ENCODE data around the gene YES1. TPM values are rescaled to one million over a fixed set of nuclear protein-coding genes. Genes with fewer than 3 reads are reported as not detected.
"Not testable (repeated sequence)": the region's sequence is repeated elsewhere in the genome, so short reads cannot be mapped to it uniquely, and the experiment has no call there.

The YES1 gene
- total RNA-seq, 4 donors from 2014 or later = 49.4 to 128 (median 96.0) TPM

DNA sequence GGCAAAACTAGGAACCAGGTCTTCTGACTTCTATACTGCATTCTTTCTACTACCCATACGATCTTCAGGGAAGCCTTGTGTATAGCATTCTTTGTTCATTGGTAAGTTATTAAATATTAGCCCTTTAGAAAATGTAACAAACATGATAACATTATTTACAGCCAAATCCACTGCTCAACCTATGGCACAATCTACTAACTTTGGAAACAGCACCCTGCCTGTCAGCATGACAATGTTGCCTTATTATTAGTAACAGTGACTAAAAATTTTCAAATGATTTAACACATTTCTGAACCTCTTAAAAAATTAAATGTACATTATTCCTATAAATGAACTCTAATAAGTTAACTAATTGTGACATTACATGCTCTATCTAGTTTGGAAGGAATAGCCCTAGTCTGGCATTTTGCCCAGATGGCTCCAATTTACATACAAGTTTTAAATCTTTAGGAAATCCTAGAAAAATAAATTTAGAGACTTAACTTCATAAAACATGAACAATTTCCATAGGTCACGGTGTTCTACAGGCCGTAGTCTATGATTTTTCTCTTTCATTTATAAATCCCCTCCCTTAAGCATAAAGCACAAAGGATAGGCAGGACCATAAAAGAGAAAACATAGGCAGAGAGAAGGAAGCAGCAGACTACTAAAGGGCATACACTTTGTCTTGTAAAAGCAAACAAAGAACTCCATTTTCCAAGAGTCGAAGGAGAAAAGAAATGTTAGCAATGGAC lies 33.7 kb downstream of the YES1 start:
- intact Hi-C loops (cut with DNase I; ENCODE audit: low total_unique reads) = no loop called here
- peaks cover 0 to 41% (median 17%) of the 10 kb centered on the region in 4 donors for H3K4me1 ChIP-seq
- WGBS, 2 donors (ENCODE audit: low coverage in 1 of 2) = 35 to 46% methylated on average over 4 of the region's 4 CpGs
- DNase-seq = no peak
- H3K9me3 ChIP-seq = no peaks in the 10 kb centered on the region
- H3K36me3 ChIP-seq = no peaks in the 10 kb centered on the region
- no peaks in the 10 kb centered on the region for H3K27me3 ChIP-seq
- no peak for TF ChIP-seq POLR2AphosphoS5 (IDR thresholded peaks at IDR 0.05)
- TF ChIP-seq, protein P1, sequence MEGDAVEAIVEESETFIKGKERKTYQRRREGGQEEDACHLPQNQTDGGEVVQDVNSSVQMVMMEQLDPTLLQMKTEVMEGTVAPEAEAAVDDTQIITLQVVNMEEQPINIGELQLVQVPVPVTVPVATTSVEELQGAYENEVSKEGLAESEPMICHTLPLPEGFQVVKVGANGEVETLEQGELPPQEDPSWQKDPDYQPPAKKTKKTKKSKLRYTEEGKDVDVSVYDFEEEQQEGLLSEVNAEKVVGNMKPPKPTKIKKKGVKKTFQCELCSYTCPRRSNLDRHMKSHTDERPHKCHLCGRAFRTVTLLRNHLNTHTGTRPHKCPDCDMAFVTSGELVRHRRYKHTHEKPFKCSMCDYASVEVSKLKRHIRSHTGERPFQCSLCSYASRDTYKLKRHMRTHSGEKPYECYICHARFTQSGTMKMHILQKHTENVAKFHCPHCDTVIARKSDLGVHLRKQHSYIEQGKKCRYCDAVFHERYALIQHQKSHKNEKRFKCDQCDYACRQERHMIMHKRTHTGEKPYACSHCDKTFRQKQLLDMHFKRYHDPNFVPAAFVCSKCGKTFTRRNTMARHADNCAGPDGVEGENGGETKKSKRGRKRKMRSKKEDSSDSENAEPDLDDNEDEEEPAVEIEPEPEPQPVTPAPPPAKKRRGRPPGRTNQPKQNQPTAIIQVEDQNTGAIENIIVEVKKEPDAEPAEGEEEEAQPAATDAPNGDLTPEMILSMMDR (IDR thresholded peaks at IDR 0.05) = no peak
- in situ Hi-C loops (cut with MboI; ENCODE audit: low pct_ligation_motif_present in 1 of 4, low pct_unique_long_range_greater_than_20kb in 1 of 4, low sequenced_read_pairs in 3 of 4) = no loop called here
- peak overlapping the region; percentile 23 to 74 (median 43) for H3K27ac ChIP-seq
- H3K4me3 ChIP-seq = peak overlapping the region in 1 of 4 donors; percentile 16

DNA sequence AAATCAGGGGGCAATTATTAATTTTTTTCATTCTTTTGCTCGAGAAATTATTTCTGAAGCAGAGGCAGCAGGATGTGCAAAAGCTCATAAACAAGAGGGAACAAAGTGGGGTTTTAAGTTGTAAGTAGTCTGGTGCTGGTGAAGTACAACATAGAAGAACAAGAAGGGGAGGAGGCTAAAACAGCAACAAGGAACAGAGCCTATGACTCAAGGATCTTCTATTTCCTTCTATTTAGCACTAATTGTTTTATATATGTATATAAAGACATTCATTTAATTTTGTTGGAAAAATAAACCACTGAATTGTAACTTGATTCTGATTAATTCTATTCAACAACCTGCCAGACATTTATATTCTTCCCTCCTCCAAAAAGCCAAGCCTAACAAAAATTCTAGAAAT lies 35.0 kb downstream of the YES1 start:
- Histone ChIP-seq H3K4me3 (no peak overlapping the region), H3K27me3 (no peaks in the 10 kb centered on the region), H3K27ac (no peak overlapping the region), H3K36me3 (no peaks in the 10 kb centered on the region), H3K4me1 (peaks cover 0 to 39% (median 17%) of the 10 kb centered on the region in 4 donors), H3K9me3 (no peaks in the 10 kb centered on the region)
- WGBS, 2 donors (ENCODE audit: low coverage in 1 of 2) = 59 to 86% methylated on average over 1 of the region's 1 CpG
- TF ChIP-seq POLR2A (IDR thresholded peaks at IDR 0.05) (no peak), EP300 (IDR thresholded peaks at IDR 0.05; ENCODE audit: low read depth) (no peak), POLR2AphosphoS5 (IDR thresholded peaks at IDR 0.05) (no peak)
- TF ChIP-seq, protein P1 (IDR thresholded peaks at IDR 0.05) = no peak
- intact Hi-C loops (cut with DNase I; ENCODE audit: low total_unique reads) = no loop called here
- no peak for DNase-seq
- in situ Hi-C loops (cut with MboI; ENCODE audit: low pct_ligation_motif_present in 1 of 4, low pct_unique_long_range_greater_than_20kb in 1 of 4, low sequenced_read_pairs in 3 of 4) = no loop called here

DNA sequence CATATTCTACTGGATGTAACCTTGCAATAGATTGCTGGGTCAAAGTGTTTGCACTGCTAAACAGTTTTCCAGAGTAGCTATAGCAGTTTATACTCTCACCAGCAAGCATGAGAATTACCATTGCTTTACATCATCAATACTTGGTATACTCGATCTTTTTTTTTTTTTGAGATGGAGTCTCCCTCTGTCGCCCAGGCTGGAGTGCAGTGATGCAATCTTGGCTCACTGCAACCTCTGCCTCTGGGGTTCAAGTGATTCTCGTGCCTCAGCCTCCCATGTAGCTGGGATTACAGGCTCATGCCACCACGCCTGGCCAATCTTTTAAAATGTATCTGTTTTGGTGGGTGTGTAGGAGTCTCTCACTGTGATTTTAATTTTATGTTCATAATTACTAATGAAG lies 36.0 kb downstream of the YES1 start:
- WGBS, 2 donors (ENCODE audit: low coverage in 1 of 2) = 77 to 94% methylated on average over 4 of the region's 4 CpGs
- H3K27me3 ChIP-seq; H3K36me3 ChIP-seq; H3K4me3 ChIP-seq; H3K9me3 ChIP-seq; DNase-seq; in situ Hi-C loops (cut with MboI; ENCODE audit: low pct_ligation_motif_present in 1 of 4, low pct_unique_long_range_greater_than_20kb in 1 of 4, low sequenced_read_pairs in 3 of 4); H3K27ac ChIP-seq; intact Hi-C loops (cut with DNase I; ENCODE audit: low total_unique reads): not testable (repeated sequence)
- peaks cover 0 to 34% (median 17%) of the 10 kb centered on the region in 4 donors for H3K4me1 ChIP-seq

DNA sequence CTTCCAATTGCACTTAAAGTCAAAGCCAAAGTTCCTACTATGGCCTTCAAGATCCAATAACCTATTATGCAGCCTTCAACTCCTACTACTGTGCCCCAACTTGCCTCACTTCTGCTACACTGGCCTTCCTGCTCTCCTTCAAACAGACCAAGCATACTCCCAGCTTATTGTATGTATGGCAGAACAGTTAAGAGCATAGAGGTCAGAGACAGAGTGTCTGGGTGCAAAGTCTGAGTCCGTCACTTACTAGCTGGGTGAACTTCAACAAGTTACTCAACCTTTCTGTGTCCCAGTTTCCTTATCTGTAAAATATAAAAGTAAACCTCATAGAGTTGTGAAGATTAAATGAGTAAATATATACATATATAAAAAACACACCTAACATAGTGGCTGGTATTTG lies 37.2 kb downstream of the YES1 start:
- intact Hi-C loops (cut with DNase I; ENCODE audit: low total_unique reads) (no loop called here), in situ Hi-C loops (cut with MboI; ENCODE audit: low pct_ligation_motif_present in 1 of 4, low pct_unique_long_range_greater_than_20kb in 1 of 4, low sequenced_read_pairs in 3 of 4) (no loop called here)
- WGBS, 2 donors (ENCODE audit: low coverage in 1 of 2) = 62 to 86% methylated on average over 1 of the region's 1 CpG
- TF ChIP-seq POLR2AphosphoS5 (IDR thresholded peaks at IDR 0.05) (no peak), POLR2A (IDR thresholded peaks at IDR 0.05) (no peak), EP300 (IDR thresholded peaks at IDR 0.05; ENCODE audit: low read depth) (no peak)
- TF ChIP-seq, protein P1 (IDR thresholded peaks at IDR 0.05) = no peak
- Histone ChIP-seq H3K4me3 (no peak overlapping the region), H3K27ac (no peak overlapping the region), H3K4me1 (peaks cover 0 to 40% (median 19%) of the 10 kb centered on the region in 4 donors), H3K9me3 (no peaks in the 10 kb centered on the region), H3K36me3 (no peaks in the 10 kb centered on the region), H3K27me3 (no peaks in the 10 kb centered on the region)
- DNase-seq = no peak

Data from transverse colon (tissue), 4 donors.